Fibroblast of skin of back (primary cell): ENCODE measurements around the gene ABCD4.
A peak's percentile ranks its signal among the peaks of the same experiment; 100 is the strongest.

Experiments used
- DNase-seq: peaks from one replicate; pipeline ENCODE4 v3.0.0-alpha.2; 2013

Gene ABCD4

GRCh38 chr14:74301594-74302151, 1.1 kb downstream of the ABCD4 start:
- no peak for DNase-seq

- no peak for DNase-seq
Observed at GRCh38 chr14:74299061-74299545, 3.6 kb downstream of the ABCD4 start.

GRCh38 chr14:74297986-74298385, 4.7 kb downstream of the ABCD4 start:
- no peak for DNase-seq

GRCh38 chr14:74296037-74296467, 6.7 kb downstream of the ABCD4 start:
- no peak for DNase-seq

GRCh38 chr14:74293606-74294005, 9.1 kb downstream of the ABCD4 start:
- no peak for DNase-seq

GRCh38 chr14:74292061-74292460, 10.7 kb downstream of the ABCD4 start:
- no peak for DNase-seq

GRCh38 chr14:74290415-74290814, 12.3 kb downstream of the ABCD4 start:
- DNase-seq = peak; percentile 25

GRCh38 chr14:74289801-74290200, 12.9 kb downstream of the ABCD4 start:
- no peak for DNase-seq

GRCh38 chr14:74286736-74287135, 16.0 kb downstream of the ABCD4 start:
- no peak for DNase-seq

GRCh38 chr14:74281069-74281468, 21.7 kb downstream of the ABCD4 start:
- DNase-seq = no peak

GRCh38 chr14:74278080-74278479, 24.7 kb downstream of the ABCD4 start:
- DNase-seq = no peak

- DNase-seq = peak; percentile 86
Observed at GRCh38 chr14:74275241-74275841, 27.4 kb downstream of the ABCD4 start.

GRCh38 chr14:74271365-74271764, 31.4 kb downstream of the ABCD4 start:
- no peak for DNase-seq

GRCh38 chr14:74270382-74271177, 32.2 kb downstream of the ABCD4 start:
- DNase-seq = peak; percentile 74

GRCh38 chr14:74267588-74267987, 35.1 kb downstream of the ABCD4 start:
- DNase-seq = no peak

- no peak for DNase-seq
Observed at GRCh38 chr14:74265301-74265965, 37.3 kb downstream of the ABCD4 start.

- no peak for DNase-seq
Observed at GRCh38 chr14:74263921-74264320, 38.8 kb downstream of the ABCD4 start.

- no peak for DNase-seq
Observed at GRCh38 chr14:74263181-74263580, 39.6 kb downstream of the ABCD4 start.

- DNase-seq = no peak
Observed at GRCh38 chr14:74262076-74262475, 40.7 kb downstream of the ABCD4 start.

- DNase-seq = no peak
Observed at GRCh38 chr14:74261288-74261687, 41.4 kb downstream of the ABCD4 start.

- no peak for DNase-seq
Observed at GRCh38 chr14:74260525-74261233, 42.1 kb downstream of the ABCD4 start.

- DNase-seq = no peak
Observed at GRCh38 chr14:74259513-74259912, 43.2 kb downstream of the ABCD4 start.

- no peak for DNase-seq
Observed at GRCh38 chr14:74258764-74259035, 44.0 kb downstream of the ABCD4 start.
